Right lobe of liver (tissue), 6 donors: ENCODE data around the gene HOXB4. TPM values are rescaled to one million over a fixed set of nuclear protein-coding genes. Genes with fewer than 3 reads are reported as not detected.

ENCODE experiments used
- ATAC-seq, 4 donors: fragments of 200-7000 bp; cut with Tn5 transposase; one replicate each; pipeline ENCODE4 v1.9.1; 2020; ENCODE audit warnings: mild to moderate bottlenecking in 4 of 4, moderate library complexity in 4 of 4
- DNase-seq, 3 donors: peaks; one replicate each; pipeline ENCODE4 v3.0.0-alpha.2; 2020
- H3K27ac ChIP-seq, 3 donors: fragments of 200-600 bp; one replicate each; pipeline ENCODE4 v1.8.0; 2022
- H3K27me3 ChIP-seq, 2 donors: fragments of 200-600 bp; one replicate each; pipeline ENCODE4 v1.8.0; 2022
- H3K36me3 ChIP-seq, 4 donors: fragments of 200-600 bp; sonication (generic) in 1 of 4; one replicate each; pipeline versions ENCODE4 v1.5.1 to v1.8.0; 2017 to 2022; ENCODE audit warnings: control low read depth in 1 of 4
- H3K4me1 ChIP-seq, 4 donors: fragments of 200-600 bp; sonication (generic) in 1 of 4; one replicate each; pipeline versions ENCODE4 v1.5.1 to v1.8.0; 2017 to 2022; ENCODE audit warnings: control low read depth in 1 of 4
- H3K4me3 ChIP-seq, 3 donors: fragments of 200-600 bp; one replicate each; pipeline ENCODE4 v1.8.0; 2022
- H3K9me3 ChIP-seq, 4 donors: fragments of 200-600 bp; sonication (generic) in 1 of 4; one replicate each; pipeline versions ENCODE4 v1.5.1 to v1.8.0; 2017 to 2022; ENCODE audit warnings: control low read depth in 1 of 4
- CTCF ChIP-seq, 4 donors: fragments of 200-600 bp in 3 of 4; fragments of 450-650 bp in 1 of 4; IDR thresholded peaks; one replicate each; pipeline versions ENCODE4 v1.5.1 to v1.8.0; 2016 to 2022; ENCODE audit warnings: antibody characterized with exemption in 4 of 4, mild to moderate bottlenecking in 2 of 4
- POLR2A ChIP-seq: fragments of 450-650 bp; IDR thresholded peaks from one replicate; pipeline ENCODE4 v1.6.1; 2017; ENCODE audit warnings: antibody characterized with exemption, mild to moderate bottlenecking
- WGBS: methylation state at CpG from one replicate; pipeline ENCODE4 v1.1.6; 2018; ENCODE audit warnings: low coverage, low lambda C conversion rate; ENCODE audit not compliant: insufficient coverage; ENCODE audit errors: missing lambda C conversion rate; 5-methylcytosine and 5-hydroxymethylcytosine counted together
- intact Hi-C, 2 donors: fragments of 100-400 bp; cut with DNase I; formaldehyde crosslinking; loops; one replicate each; pipeline versions ENCODE4 v1.11.2 to v1.14.1; 2022
- total RNA-seq, 6 experiments: library from RNA; depleted of rRNA in 2 of 6; stranded (reverse); fragments of >200 nt in 2 of 6; fragmentation: NEBNext Ultra II Directional in 3 of 6; extraction: Animal tissue kit (Norgen Biotek cat#: 25700) in 3 of 6; gene quantifications; one replicate each; pipeline versions ENCODE4 v1.1.0 to v1.2.4, GENCODE V29; 2016 to 2023
- donor health status: DM: no; HTN: yes; CAD: no.
- donor health status: DM: no; HTN: no; CAD: no.
- donor health status: DM: no; HTN: no; CAD: no.
- donor health status: DM: no; HTN: yes; CAD: no.
- donor health status: DM: no; HTN: yes; CAD: no.

The HOXB4 gene
- total RNA-seq, 6 experiments from 2014 or later: 0.31 to 1.1 (median 0.68) TPM

DNA sequence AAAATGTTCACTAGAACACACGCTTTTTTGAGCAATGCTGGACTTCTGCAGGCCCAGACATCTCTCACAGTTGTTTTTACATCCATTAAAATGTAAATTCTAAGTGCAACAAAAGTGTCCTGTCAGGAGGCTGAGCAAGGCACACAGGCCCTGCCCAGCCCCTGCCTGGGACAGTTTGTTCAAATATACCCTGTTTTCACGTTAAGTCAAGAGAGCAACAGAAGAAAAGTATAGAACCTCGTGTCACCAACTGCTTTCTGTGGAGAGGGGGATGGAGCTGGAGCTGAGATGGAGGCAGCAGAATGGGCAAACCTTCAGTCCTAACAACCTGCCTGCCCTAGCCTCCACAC is 28.9 kb downstream of the HOXB4 start:
- WGBS: 53% methylated on average over 3 of the region's 3 CpGs
- Histone ChIP-seq H3K4me3 (no peak overlapping the region), H3K27me3 (no peaks in the 10 kb centered on the region), H3K36me3 (no peaks in the 10 kb centered on the region), H3K27ac (no peak overlapping the region), H3K9me3 (no peaks in the 10 kb centered on the region), H3K4me1 (peaks cover 0 to 6% (median 0%) of the 10 kb centered on the region in 4 donors)
- intact Hi-C loops: no loop called here
- DNase-seq (no peak), ATAC-seq (no peak)
- TF ChIP-seq CTCF (IDR thresholded peaks at IDR 0.05): no peak
- no peak for TF ChIP-seq POLR2A

- Histone ChIP-seq H3K4me3 (no peak overlapping the region), H3K36me3 (no peaks in the 10 kb centered on the region), H3K4me1 (peaks cover 0 to 6% (median 0%) of the 10 kb centered on the region in 4 donors), H3K27ac (peak overlapping the region in 2 of 3 donors; percentile 20 to 35), H3K27me3 (no peaks in the 10 kb centered on the region), H3K9me3 (no peaks in the 10 kb centered on the region)
- intact Hi-C loops: no loop called here
- no peak for TF ChIP-seq CTCF (IDR thresholded peaks at IDR 0.05)
- no peak for TF ChIP-seq POLR2A
- WGBS: 34% methylated on average over 6 of the region's 6 CpGs
- no peak for ATAC-seq
- DNase-seq: no peak
Observed at GRCh38 chr17:48548523-48549280, 29.4 kb downstream of the HOXB4 start.

- Histone ChIP-seq H3K9me3 (no peaks in the 10 kb centered on the region), H3K4me3 (no peak overlapping the region), H3K36me3 (no peaks in the 10 kb centered on the region), H3K4me1 (peaks cover 0 to 6% (median 0%) of the 10 kb centered on the region in 4 donors), H3K27me3 (no peaks in the 10 kb centered on the region), H3K27ac (peak overlapping the region in 2 of 3 donors; percentile 37 to 64)
- TF ChIP-seq CTCF (IDR thresholded peaks at IDR 0.05): no peak
- TF ChIP-seq POLR2A: no peak
- ATAC-seq (no peak), DNase-seq (no peak)
- 14% methylated on average over 24 of the region's 24 CpGs for WGBS
- intact Hi-C loops: no loop called here
Observed at GRCh38 chr17:48547808-48548522, 30.2 kb downstream of the HOXB4 start.

DNA sequence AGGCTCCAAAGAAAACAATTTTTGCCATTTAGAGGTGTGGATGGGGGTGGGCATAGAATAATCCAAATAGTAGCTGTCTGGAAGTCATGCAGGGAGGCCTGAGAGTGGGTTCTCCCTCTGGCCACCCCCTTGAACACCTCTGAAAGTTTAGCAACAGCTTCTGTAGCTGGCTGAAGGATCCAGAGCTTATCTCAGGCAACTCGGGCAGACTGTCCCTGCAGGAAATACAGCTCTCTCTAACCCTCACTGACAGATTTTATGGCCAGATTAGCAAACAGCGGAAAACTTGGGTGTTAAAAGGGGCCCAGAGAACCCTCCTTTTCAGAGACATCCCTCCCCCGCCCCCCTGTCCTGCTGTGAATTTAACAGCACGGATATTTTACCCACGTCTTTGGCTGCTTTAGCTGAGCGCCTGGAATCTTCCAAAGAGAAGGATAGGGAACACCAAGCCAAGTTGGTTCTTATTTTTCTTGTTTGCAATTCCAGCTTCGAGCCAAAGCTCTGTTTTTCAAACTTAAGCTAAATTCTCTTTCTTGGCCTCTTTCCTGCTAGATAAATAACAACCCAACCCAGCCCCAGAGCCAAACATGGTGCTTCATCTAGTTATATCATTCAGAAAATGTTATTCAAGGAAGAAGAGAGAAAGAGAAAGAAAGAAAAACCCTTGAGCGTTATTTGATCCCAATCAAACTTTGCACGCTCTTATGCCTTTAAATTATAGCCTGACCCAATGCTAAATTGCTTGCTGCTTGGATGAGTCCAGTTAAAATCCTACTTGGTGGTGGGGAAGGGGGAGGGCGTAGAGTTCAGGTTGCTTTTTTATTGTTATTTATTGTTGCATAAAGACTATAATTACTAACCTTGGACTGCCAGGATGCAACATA is 31.0 kb downstream of the HOXB4 start:
- intact Hi-C loops: no loop called here
- WGBS: 16% methylated on average over 10 of the region's 10 CpGs
- DNase-seq: no peak

More for the DNA sequence above, 31.0 kb downstream of the HOXB4 start:
- no peak for TF ChIP-seq CTCF (IDR thresholded peaks at IDR 0.05)
- no peak for TF ChIP-seq POLR2A
- H3K27me3 ChIP-seq: peaks cover 0 to 3% of the 10 kb centered on the region in 2 donors
- H3K9me3 ChIP-seq: no peaks in the 10 kb centered on the region
- H3K4me1 ChIP-seq: peaks cover 0 to 6% (median 0%) of the 10 kb centered on the region in 4 donors
- H3K4me3 ChIP-seq: no peak overlapping the region
- ATAC-seq: no peak
- no peaks in the 10 kb centered on the region for H3K36me3 ChIP-seq
- peak overlapping the region in 2 of 3 donors; percentile 37 to 64 for H3K27ac ChIP-seq
